Measurements from ENCODE around the gene FABP7. TPM values are rescaled to one million over a fixed set of nuclear protein-coding genes. Genes with fewer than 3 reads are reported as not detected.

FABP7 gene
- total RNA-seq, 1 donor = not detected

- no peak overlapping the region for H3K4me3 ChIP-seq (ENCODE audit: low read depth, low read length)
- TF ChIP-seq CTCF (IDR thresholded peaks at IDR 0.05; ENCODE audit: insufficient read depth, low read length) = no peak
- DNase-seq (ENCODE audit: low read depth) = peak; percentile 77
Observed at GRCh38 chr6:122806291-122806690, 26.8 kb downstream of the FABP7 start.

- no peak overlapping the region for H3K4me3 ChIP-seq (ENCODE audit: low read depth, low read length)
- no peak for TF ChIP-seq CTCF (IDR thresholded peaks at IDR 0.05; ENCODE audit: insufficient read depth, low read length)
- DNase-seq (ENCODE audit: low read depth) = no peak
Observed at GRCh38 chr6:122808121-122808885, 28.8 kb downstream of the FABP7 start.

- H3K4me3 ChIP-seq (ENCODE audit: low read depth, low read length) = no peak overlapping the region
- no peak for TF ChIP-seq CTCF (IDR thresholded peaks at IDR 0.05; ENCODE audit: insufficient read depth, low read length)
- no peak for DNase-seq (ENCODE audit: low read depth)
Observed at GRCh38 chr6:122809001-122809400, 29.5 kb downstream of the FABP7 start.

GRCh38 chr6:122809691-122810090, 30.2 kb downstream of the FABP7 start:
- H3K4me3 ChIP-seq (ENCODE audit: low read depth, low read length) = no peak overlapping the region
- DNase-seq (ENCODE audit: low read depth) = no peak
- no peak for TF ChIP-seq CTCF (IDR thresholded peaks at IDR 0.05; ENCODE audit: insufficient read depth, low read length)

- H3K4me3 ChIP-seq (ENCODE audit: low read depth, low read length) = no peak overlapping the region
- TF ChIP-seq CTCF (IDR thresholded peaks at IDR 0.05; ENCODE audit: insufficient read depth, low read length) = no peak
- DNase-seq (ENCODE audit: low read depth) = no peak
Observed at GRCh38 chr6:122810189-122810588, 30.7 kb downstream of the FABP7 start.

- no peak for DNase-seq (ENCODE audit: low read depth)
- H3K4me3 ChIP-seq (ENCODE audit: low read depth, low read length) = no peak overlapping the region
- no peak for TF ChIP-seq CTCF (IDR thresholded peaks at IDR 0.05; ENCODE audit: insufficient read depth, low read length)
Observed at GRCh38 chr6:122817358-122817757, 37.8 kb downstream of the FABP7 start.

GRCh38 chr6:122817766-122818165, 38.2 kb downstream of the FABP7 start:
- TF ChIP-seq CTCF (IDR thresholded peaks at IDR 0.05; ENCODE audit: insufficient read depth, low read length) = no peak
- H3K4me3 ChIP-seq (ENCODE audit: low read depth, low read length) = no peak overlapping the region

More at GRCh38 chr6:122817766-122818165, 38.2 kb downstream of the FABP7 start:
- no peak for DNase-seq (ENCODE audit: low read depth)
